Activated CD8-positive, alpha-beta memory T cell treated with anti-CD3 and anti-CD28 coated beads, Interleukin-2, amount 50 U/mL, for 4 hours (primary cell): Measurements from ENCODE around the gene NEK5.
"Not testable (repeated sequence)": the region's sequence is repeated elsewhere in the genome, so short reads cannot be mapped to it uniquely, and the experiment has no call there.

Experiments
- DNase-seq: peaks from one replicate; pipeline ENCODE4 v3.0.0-alpha.2; 2020

NEK5 gene, protein sequence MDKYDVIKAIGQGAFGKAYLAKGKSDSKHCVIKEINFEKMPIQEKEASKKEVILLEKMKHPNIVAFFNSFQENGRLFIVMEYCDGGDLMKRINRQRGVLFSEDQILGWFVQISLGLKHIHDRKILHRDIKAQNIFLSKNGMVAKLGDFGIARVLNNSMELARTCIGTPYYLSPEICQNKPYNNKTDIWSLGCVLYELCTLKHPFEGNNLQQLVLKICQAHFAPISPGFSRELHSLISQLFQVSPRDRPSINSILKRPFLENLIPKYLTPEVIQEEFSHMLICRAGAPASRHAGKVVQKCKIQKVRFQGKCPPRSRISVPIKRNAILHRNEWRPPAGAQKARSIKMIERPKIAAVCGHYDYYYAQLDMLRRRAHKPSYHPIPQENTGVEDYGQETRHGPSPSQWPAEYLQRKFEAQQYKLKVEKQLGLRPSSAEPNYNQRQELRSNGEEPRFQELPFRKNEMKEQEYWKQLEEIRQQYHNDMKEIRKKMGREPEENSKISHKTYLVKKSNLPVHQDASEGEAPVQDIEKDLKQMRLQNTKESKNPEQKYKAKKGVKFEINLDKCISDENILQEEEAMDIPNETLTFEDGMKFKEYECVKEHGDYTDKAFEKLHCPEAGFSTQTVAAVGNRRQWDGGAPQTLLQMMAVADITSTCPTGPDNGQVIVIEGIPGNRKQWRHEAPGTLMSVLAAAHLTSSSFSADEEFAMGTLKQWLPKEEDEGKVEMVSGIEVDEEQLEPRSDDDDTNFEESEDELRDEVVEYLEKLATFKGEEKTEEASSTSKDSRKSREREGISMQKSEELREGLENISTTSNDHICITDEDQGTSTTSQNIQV

DNA sequence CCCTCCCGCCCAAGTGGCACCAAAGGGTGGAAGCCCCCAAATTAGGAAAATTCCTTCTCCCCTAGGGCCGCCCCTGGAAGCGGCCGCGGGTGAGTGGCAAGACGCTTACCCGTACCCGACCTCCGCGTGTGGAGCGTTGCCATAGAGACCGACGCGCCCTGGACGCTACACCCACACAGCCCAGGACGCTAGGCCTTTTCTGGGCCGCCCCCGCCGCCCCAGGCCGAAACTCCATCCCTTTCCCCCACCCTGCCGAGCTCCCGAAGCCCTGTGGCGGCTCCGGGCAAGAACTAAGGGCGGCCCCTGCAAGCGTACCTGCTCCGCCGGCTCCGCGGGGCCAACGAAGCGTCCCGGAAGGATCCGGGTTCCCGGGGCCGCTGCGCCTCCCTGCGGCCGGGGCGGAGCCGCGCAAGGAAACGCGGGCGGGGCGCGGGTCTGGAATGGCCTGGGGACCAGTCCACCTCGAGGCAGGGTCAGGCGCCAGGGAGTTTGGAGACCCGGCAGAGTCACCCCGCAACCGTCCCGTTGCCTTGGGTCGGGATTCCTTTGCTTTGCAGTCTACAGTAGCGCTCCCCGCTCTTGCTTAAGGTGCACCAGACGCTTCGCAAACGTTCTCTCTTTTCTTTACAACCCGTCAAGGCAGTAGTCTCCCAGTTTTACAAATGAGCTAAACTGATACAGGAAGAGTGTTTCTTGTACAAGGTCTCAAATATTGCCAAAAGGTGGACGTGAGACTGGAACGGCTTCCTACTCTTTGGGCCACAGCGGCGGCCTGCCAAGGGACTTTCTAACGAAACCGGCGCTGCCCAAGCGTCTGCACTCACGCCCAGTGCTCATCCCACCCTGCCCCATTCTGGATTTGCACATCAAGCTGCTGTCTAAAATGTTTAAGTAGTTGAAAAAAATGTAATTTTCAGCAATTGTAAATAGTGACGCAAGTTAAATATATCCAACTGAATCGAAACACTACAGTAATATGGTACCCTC lies at the start of gene NEK5:
NEK5 (minus strand) TSS at position 360 of the 987 bp plus-strand sequence. CDS start 1,591 bp downstream, outside the sequence.
- DNase-seq, result peak; percentile 51

GRCh38 chr13:52177276-52177675 lies 48.4 kb upstream of the NEK5 start:
- DNase-seq, result no peak

DNA sequence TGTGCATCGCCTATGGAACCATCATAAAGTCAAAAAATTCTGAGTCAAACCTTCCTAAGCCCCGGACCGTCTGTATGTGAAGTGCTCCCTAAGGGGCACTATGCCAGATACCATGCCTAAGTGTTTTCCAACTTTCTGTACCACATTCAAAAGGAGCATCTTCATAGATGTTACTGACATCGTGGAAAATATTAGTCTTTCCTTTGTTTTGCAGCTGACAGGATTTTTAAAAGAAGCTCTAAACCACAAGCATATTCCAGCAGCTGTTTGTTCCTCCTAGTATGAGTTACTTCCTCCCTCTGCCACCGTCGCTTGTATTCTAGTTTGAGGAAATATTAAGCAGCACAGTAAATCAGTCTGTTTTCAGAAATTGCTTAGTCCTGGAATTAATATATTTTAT lies 45.1 kb upstream of the NEK5 start:
- DNase-seq, result not testable (repeated sequence)

GRCh38 chr13:52173373-52173772 lies 44.5 kb upstream of the NEK5 start:
- no peak for DNase-seq

DNA sequence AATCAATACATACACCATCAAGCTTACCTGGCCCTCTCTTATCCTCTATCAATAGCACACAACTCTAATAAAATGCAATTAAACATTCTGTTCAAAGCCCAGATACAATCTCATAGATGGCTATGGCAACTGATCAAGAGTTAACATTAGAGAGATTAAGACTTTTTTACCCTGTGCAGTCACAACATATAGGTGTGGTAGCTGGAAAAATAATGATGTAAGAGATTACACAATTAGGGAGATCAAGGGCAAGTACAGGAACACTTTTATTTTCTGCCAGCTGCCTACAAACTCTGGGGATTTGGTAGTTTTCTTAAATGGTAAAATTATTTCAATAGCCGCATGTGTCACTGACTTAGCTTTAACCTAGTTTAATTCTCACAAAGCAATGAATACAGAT lies 42.8 kb upstream of the NEK5 start:
- DNase-seq, result not testable (repeated sequence)

DNA sequence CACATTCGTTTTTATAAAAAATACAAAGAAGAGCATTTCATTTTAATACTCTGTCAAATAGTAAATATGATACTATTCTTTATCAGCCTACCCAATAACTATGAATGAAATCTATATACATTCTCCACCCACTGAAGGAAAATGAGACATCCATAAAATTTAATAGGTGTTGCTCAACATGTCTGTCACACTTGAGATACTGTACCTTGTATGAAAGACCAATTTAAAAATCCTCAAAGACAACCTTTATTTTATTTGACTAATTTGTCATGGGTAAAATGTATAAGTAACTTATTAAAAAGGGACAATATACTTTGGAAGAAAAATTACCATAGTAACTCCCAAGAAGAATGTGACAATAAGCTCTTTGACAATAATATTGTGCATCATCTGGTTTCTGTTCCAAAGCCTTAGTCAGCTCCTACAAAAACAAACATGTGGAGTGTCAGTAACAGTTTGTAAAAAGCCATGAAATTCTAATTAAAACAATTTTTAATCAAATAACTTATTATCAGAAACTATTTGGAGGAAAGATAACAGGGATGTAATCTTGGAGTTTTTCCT lies 42.0 kb upstream of the NEK5 start:
- not testable (repeated sequence) for DNase-seq

DNA sequence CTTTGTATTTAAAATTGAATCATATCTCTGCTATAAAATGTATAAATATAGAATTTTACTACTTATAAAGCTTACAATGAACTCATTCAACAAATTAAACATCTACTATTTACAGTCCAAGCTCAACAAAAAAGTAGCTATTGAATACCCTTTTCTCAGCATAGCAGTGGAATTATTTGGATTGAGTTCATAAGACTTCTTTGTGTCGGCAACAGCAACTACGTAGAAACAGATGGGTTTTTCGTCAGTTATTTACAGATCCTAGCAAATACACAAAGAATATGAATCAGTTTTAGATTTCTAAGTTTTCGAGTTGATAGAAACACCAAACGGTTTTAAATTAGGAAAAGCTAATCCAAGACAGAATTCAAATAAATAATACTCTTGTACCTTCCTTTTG lies 41.0 kb upstream of the NEK5 start:
- no peak for DNase-seq

- DNase-seq, result no peak
These were observed 36.5 kb upstream of the NEK5 start for GRCh38 chr13:52165411-52165810.

DNA sequence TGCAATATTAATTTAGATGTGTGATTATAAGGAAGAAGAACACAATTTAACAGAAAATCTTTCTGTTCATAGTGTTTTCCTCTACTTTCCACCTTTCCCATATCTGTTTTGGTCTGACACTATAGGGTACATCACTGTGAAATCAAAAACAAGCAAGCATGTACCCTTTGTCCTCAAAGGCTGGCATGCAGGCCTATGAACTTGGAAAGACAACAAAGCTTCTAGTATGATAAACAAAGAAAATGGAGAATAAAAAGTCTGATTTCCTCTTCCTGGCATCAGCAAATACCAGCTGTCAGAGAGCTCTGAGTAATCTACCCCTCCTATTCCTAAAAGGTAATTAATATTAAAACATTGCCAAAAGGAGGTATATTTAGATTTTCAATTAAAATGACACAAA lies 36.1 kb upstream of the NEK5 start:
- no peak for DNase-seq

- not testable (repeated sequence) for DNase-seq
These were observed 35.0 kb upstream of the NEK5 start for GRCh38 chr13:52163878-52164277.

DNA sequence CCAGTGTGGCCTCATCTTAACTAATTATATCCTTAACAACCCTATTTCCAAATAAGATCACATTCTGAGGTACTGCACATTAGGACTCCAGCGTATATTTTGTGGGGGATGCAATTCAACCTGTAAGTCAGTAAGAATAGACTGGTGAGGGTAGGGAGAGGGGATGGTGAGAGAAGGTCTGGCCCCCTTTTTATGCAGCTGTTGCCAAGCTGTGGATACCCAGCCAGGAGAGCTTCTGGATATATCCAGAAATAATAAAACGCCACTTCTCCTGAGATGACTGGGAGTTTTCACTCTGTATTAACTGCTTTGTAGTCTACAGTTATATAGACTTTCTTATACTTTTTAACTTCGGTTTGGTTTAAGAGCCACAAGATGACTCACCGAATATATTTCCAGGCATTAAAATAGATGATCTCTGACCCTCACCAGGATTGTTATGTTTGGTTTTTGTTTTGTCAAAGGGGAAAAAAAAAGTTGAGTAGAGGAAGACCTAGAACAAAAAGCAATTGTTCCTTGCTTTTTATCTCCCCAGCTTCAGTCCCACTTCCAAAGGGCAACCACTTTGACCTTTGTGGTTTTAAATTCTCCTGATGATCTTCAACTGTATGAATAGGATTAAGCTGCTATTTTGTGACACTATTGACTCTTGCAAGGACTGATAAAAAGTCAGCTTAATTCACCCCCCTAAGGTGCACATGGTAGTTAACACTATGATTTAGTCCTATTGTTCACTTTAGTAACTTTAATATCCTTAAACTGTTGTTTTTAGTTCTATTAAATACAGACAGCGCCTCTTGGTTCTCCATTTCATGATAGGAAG lies 33.6 kb upstream of the NEK5 start:
- no peak for DNase-seq

GRCh38 chr13:52161181-52161646 lies 32.3 kb upstream of the NEK5 start:
- no peak for DNase-seq

GRCh38 chr13:52160506-52160905 lies 31.6 kb upstream of the NEK5 start:
- DNase-seq, result no peak

DNA sequence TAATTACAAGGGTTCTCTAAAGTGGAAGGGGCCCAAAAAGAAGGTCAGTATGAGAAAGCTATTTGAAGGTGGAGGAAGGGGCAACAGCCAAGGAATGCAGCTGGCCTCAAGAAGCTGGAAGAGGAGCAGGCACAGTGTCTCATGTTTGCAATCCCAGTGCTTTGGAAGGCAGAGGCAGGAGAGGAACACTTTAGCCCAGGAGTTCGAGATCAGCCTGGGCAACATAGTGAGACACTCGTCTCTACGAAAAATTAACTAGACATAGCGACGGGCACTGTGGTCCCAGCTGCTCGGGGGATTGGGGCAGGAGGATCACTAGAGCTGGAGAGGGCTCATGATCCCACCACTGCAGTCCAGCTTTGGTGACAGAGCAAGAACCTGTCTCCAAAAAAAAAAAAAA lies 31.2 kb upstream of the NEK5 start:
- no peak for DNase-seq

- peak; percentile 58 for DNase-seq
These were observed 30.5 kb upstream of the NEK5 start, which contains the start of gene NEK3 for GRCh38 chr13:52159159-52159982. NEK3 (minus strand) TSS chr13:52159597; CDS start chr13:52156191, 3,406 bp downstream.

GRCh38 chr13:52158629-52159158 lies 29.8 kb upstream of the NEK5 start:
- DNase-seq, result no peak

GRCh38 chr13:52156724-52157261 lies 27.9 kb upstream of the NEK5 start:
- DNase-seq, result no peak

GRCh38 chr13:52155177-52155576 lies 26.3 kb upstream of the NEK5 start:
- no peak for DNase-seq

GRCh38 chr13:52147225-52147624 lies 18.4 kb upstream of the NEK5 start:
- DNase-seq, result no peak

GRCh38 chr13:52141299-52141698 lies 12.4 kb upstream of the NEK5 start:
- DNase-seq, result no peak
